Endothelial cell of umbilical vein (primary cell): ENCODE results near the gene NOX5.

Source experiments
- EZH2 ChIP-seq: IDR thresholded peaks from 2 replicates; pipeline ENCODE4 v1.6.1; 2012; ENCODE audit warnings: borderline replicate concordance, low read depth, mild to moderate bottlenecking, moderate library complexity, low read length, inconsistent platforms; ENCODE audit not compliant: severe bottlenecking
- GATA2 ChIP-seq: IDR thresholded peaks from 2 replicates; pipeline ENCODE4 v1.7.0; 2011; ENCODE audit warnings: low read depth, mild to moderate bottlenecking, moderate library complexity, mixed read lengths, low read length; ENCODE audit not compliant: insufficient read length, insufficient read depth
- MYC ChIP-seq: IDR thresholded peaks from one replicate; pipeline ENCODE4 v1.6.1; 2011; ENCODE audit warnings: mild to moderate bottlenecking, low read depth, low read length
- POLR2A ChIP-seq: IDR thresholded peaks from 2 replicates; pipeline ENCODE4 v1.6.1; 2012; ENCODE audit warnings: low read depth, mild to moderate bottlenecking, control low read depth, low read length
- POLR2AphosphoS5 ChIP-seq: IDR thresholded peaks from 2 replicates; pipeline ENCODE4 v1.6.1; 2012; ENCODE audit warnings: low read depth, mild to moderate bottlenecking, control low read depth, low read length, moderate library complexity; ENCODE audit not compliant: insufficient read depth
- TF ChIP-seq, protein P1 (sequence below), 2 donors: IDR thresholded peaks; 1 replicate in 1 of 2; 2 replicates in 1 of 2; pipeline ENCODE4 v1.5.1; 2011; ENCODE audit warnings: low read length in 2 of 2, mild to moderate bottlenecking in 2 of 2, moderate library complexity in 2 of 2, control low read depth in 1 of 2, inconsistent platforms in 1 of 2, low read depth in 1 of 2; ENCODE audit not compliant: insufficient read depth in 1 of 2; ENCODE audit errors: extremely low read depth in 1 of 2

DNA sequence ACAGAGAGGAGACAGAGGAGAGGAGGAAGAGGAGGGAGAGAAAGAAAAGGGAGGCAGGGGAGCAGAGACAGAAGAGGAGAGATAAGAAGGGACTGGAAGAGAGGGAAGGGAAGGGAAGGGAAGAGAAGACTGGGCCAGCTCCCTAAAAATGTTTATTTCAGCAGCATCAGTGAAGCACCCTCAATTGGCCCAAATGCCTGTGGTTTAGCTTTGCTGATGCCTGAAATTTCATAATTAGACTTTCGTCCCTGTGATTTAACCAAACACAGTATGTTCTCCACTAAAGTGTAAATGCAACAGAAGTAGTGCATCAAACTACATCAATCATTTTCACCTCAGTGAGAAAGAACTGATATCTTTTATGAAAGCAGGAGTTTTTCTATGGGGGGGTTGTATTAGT, 55.9 kb downstream of the NOX5 start:
- TF ChIP-seq, protein P1, sequence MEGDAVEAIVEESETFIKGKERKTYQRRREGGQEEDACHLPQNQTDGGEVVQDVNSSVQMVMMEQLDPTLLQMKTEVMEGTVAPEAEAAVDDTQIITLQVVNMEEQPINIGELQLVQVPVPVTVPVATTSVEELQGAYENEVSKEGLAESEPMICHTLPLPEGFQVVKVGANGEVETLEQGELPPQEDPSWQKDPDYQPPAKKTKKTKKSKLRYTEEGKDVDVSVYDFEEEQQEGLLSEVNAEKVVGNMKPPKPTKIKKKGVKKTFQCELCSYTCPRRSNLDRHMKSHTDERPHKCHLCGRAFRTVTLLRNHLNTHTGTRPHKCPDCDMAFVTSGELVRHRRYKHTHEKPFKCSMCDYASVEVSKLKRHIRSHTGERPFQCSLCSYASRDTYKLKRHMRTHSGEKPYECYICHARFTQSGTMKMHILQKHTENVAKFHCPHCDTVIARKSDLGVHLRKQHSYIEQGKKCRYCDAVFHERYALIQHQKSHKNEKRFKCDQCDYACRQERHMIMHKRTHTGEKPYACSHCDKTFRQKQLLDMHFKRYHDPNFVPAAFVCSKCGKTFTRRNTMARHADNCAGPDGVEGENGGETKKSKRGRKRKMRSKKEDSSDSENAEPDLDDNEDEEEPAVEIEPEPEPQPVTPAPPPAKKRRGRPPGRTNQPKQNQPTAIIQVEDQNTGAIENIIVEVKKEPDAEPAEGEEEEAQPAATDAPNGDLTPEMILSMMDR (IDR thresholded peaks at IDR 0.05; ENCODE audit: extremely low read depth in 1 of 2, insufficient read depth in 1 of 2, low read depth in 1 of 2, low read length in 2 of 2) = no peak
- TF ChIP-seq POLR2A (no peak), EZH2 (no peak), POLR2AphosphoS5 (no peak), GATA2 (no peak), MYC (no peak)
